Activated CD8-positive, alpha-beta memory T cell treated with anti-CD3 and anti-CD28 coated beads for 4 hours (primary cell): ENCODE data around the gene DCTPP1.
"Not testable (repeated sequence)": the region's sequence is repeated elsewhere in the genome, so short reads cannot be mapped to it uniquely, and the experiment has no call there.

Experiments used
- DNase-seq, 2 donors: peaks; one replicate each; pipeline ENCODE4 v3.0.0-alpha.2; 2020; ENCODE audit warnings: low read depth in 2 of 2

Gene DCTPP1

GRCh38 chr16:30429678-30430427 lies at the start of gene DCTPP1:
Gene DCTPP1, minus strand, starts transcription at chr16:30430030. Its CDS starts 50 bp downstream, at chr16:30429980.
- DNase-seq = peak; percentile 94

GRCh38 chr16:30478766-30479478 lies 49.1 kb upstream of the DCTPP1 start:
- DNase-seq = no peak

GRCh38 chr16:30477773-30478172 lies 47.9 kb upstream of the DCTPP1 start:
- not testable (repeated sequence) for DNase-seq

GRCh38 chr16:30476991-30477390 lies 47.2 kb upstream of the DCTPP1 start:
- no peak for DNase-seq

GRCh38 chr16:30474684-30475083 lies 44.9 kb upstream of the DCTPP1 start:
- DNase-seq = no peak

GRCh38 chr16:30474074-30474452 lies 44.2 kb upstream of the DCTPP1 start:
- no peak for DNase-seq

- DNase-seq = peak; percentile 37 to 44
Observed at GRCh38 chr16:30473231-30474073, 43.6 kb upstream of the DCTPP1 start.

- peak; percentile 77 to 80 for DNase-seq
Observed at GRCh38 chr16:30472328-30472942, 42.6 kb upstream of the DCTPP1 start, which contains the start of gene ITGAL. Gene ITGAL, plus strand, starts transcription at chr16:30472742. Its CDS starts 96 bp downstream, at chr16:30472838.

GRCh38 chr16:30470632-30470995 lies 40.8 kb upstream of the DCTPP1 start:
- no peak for DNase-seq

- no peak for DNase-seq
Observed at GRCh38 chr16:30470170-30470512, 40.3 kb upstream of the DCTPP1 start.

- DNase-seq = no peak
Observed at GRCh38 chr16:30464078-30464477, 34.2 kb upstream of the DCTPP1 start.

- not testable (repeated sequence) for DNase-seq
Observed at GRCh38 chr16:30461426-30461825, 31.6 kb upstream of the DCTPP1 start.

GRCh38 chr16:30459456-30459855 lies 29.6 kb upstream of the DCTPP1 start:
- no peak for DNase-seq

GRCh38 chr16:30458561-30459394 lies 28.9 kb upstream of the DCTPP1 start:
- DNase-seq = peak; percentile 65 to 80

GRCh38 chr16:30457743-30458560 lies 28.1 kb upstream of the DCTPP1 start:
- no peak for DNase-seq

- DNase-seq = no peak
Observed at GRCh38 chr16:30457256-30457655, 27.4 kb upstream of the DCTPP1 start.

GRCh38 chr16:30456302-30456701 lies 26.5 kb upstream of the DCTPP1 start:
- DNase-seq = no peak

- DNase-seq = not testable (repeated sequence)
Observed at GRCh38 chr16:30452709-30453580, 23.1 kb upstream of the DCTPP1 start.

GRCh38 chr16:30449116-30449435 lies 19.2 kb upstream of the DCTPP1 start:
- no peak for DNase-seq
